Kidney epithelial cell (primary cell): ENCODE data around the gene TNFRSF21. TPM values are rescaled to one million over a fixed set of nuclear protein-coding genes. Genes with fewer than 3 reads are reported as not detected.

ENCODE experiments used
- DNase-seq: peaks from one replicate; pipeline ENCODE4 v3.0.0-alpha.2; 2010; ENCODE audit warnings: low read depth
- H3K27me3 ChIP-seq: 2 replicates; pipeline ENCODE4 v1.6.0; 2011; ENCODE audit warnings: low read length; ENCODE audit not compliant: control insufficient read depth, insufficient read depth
- H3K36me3 ChIP-seq: 2 replicates; pipeline ENCODE4 v1.5.1; 2011; ENCODE audit warnings: low read length; ENCODE audit not compliant: control insufficient read depth, insufficient read depth
- H3K4me3 ChIP-seq: 2 replicates; pipeline ENCODE4 v1.5.1; 2011; ENCODE audit warnings: low read depth, mild to moderate bottlenecking, control low read depth, low read length
- total RNA-seq: library from RNA; depleted of rRNA; stranded (reverse); fragments of >200 nt; gene quantifications from 2 replicates; pipeline ENCODE4 v1.2.3, GENCODE V29; 2015
- TF ChIP-seq, protein P1 (sequence below): IDR thresholded peaks from 2 replicates; pipeline ENCODE4 v1.5.1; 2011; ENCODE audit warnings: mild to moderate bottlenecking, moderate library complexity, low read length, control low read depth, inconsistent platforms; ENCODE audit not compliant: insufficient read depth, poor library complexity, severe bottlenecking

TNFRSF21 gene
- total RNA-seq, 1 donor from 2014 or later: 54.6 TPM

GRCh38 chr6:47265971-47266370 is 43.7 kb downstream of the TNFRSF21 start:
- DNase-seq: no peak
- TF ChIP-seq, protein P1, sequence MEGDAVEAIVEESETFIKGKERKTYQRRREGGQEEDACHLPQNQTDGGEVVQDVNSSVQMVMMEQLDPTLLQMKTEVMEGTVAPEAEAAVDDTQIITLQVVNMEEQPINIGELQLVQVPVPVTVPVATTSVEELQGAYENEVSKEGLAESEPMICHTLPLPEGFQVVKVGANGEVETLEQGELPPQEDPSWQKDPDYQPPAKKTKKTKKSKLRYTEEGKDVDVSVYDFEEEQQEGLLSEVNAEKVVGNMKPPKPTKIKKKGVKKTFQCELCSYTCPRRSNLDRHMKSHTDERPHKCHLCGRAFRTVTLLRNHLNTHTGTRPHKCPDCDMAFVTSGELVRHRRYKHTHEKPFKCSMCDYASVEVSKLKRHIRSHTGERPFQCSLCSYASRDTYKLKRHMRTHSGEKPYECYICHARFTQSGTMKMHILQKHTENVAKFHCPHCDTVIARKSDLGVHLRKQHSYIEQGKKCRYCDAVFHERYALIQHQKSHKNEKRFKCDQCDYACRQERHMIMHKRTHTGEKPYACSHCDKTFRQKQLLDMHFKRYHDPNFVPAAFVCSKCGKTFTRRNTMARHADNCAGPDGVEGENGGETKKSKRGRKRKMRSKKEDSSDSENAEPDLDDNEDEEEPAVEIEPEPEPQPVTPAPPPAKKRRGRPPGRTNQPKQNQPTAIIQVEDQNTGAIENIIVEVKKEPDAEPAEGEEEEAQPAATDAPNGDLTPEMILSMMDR: no peak
- H3K36me3 ChIP-seq: no peaks in the 10 kb centered on the region
- H3K4me3 ChIP-seq: no peak overlapping the region
- H3K27me3 ChIP-seq: no peaks in the 10 kb centered on the region

GRCh38 chr6:47264775-47265184 is 44.9 kb downstream of the TNFRSF21 start:
- DNase-seq: no peak
- Histone ChIP-seq H3K27me3 (no peaks in the 10 kb centered on the region), H3K4me3 (no peak overlapping the region), H3K36me3 (no peaks in the 10 kb centered on the region)
- TF ChIP-seq, protein P1: no peak

DNA sequence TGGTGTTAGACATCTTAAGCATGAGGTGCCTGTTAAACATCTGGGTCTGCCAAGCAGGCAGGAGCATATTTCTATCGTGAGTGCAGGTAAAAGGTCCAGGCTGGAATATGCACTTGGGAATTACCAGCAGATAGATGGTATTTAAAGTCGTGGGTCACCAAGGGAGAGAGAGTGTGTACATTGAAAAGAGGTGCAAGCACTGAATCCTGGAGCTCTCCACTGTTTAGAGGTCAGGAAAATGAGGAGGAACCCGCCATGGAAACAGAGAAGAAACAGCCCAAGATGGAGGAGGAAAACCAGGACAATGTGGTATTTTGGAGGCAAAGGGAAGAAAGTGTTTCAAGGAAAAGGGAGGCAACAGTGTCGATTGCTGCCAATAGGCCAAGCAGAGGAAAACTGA is 46.4 kb downstream of the TNFRSF21 start:
- no peak for DNase-seq
- Histone ChIP-seq H3K27me3 (no peaks in the 10 kb centered on the region), H3K4me3 (no peak overlapping the region), H3K36me3 (no peaks in the 10 kb centered on the region)
- TF ChIP-seq, protein P1: no peak

DNA sequence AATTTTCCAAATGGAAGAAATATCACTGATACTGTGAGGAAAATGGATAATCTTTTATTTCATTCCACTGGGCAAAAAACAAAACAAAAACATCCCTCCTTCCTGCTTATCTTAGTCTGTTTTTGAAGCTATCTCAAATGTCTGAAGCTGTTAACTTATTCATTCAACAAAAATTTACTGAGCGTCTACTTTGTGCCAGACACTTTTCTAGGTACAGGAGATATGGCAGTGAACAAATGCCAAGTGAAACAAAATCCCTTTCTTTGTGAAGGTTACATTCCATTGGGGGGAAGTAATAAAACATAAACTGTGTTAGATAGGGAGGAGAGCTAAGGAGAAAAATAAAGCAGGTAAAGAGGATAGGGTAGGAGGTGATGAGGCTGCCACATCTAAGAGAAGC is 47.5 kb downstream of the TNFRSF21 start:
- no peak overlapping the region for H3K4me3 ChIP-seq
- no peak for DNase-seq
- TF ChIP-seq, protein P1: no peak
- no peaks in the 10 kb centered on the region for H3K36me3 ChIP-seq
- no peaks in the 10 kb centered on the region for H3K27me3 ChIP-seq

- no peak for DNase-seq
- H3K27me3 ChIP-seq: no peaks in the 10 kb centered on the region
- TF ChIP-seq, protein P1: no peak
- H3K36me3 ChIP-seq: no peaks in the 10 kb centered on the region
- H3K4me3 ChIP-seq: no peak overlapping the region
Observed at GRCh38 chr6:47261191-47261590, 48.5 kb downstream of the TNFRSF21 start.

GRCh38 chr6:47260021-47260420 is 49.7 kb downstream of the TNFRSF21 start:
- Histone ChIP-seq H3K27me3 (no peaks in the 10 kb centered on the region), H3K4me3 (no peak overlapping the region), H3K36me3 (no peaks in the 10 kb centered on the region)
- DNase-seq: no peak
- TF ChIP-seq, protein P1: no peak
